ENCODE data around the gene SLC39A11. TPM values are rescaled to one million over a fixed set of nuclear protein-coding genes. Genes with fewer than 3 reads are reported as not detected.

Gene SLC39A11
- total RNA-seq, 1 experiment from 2014 or later, result 15.2 TPM

- DNase-seq, result no peak
These were observed 238.8 kb downstream of the SLC39A11 start for GRCh38 chr17:72853440-72854415.

More at GRCh38 chr17:72853440-72854415, 238.8 kb downstream of the SLC39A11 start:
- Histone ChIP-seq H3K9me3 (ENCODE audit: control insufficient read depth, low read depth, low read length) (no peaks in the 10 kb centered on the region), H3T11ph (ENCODE audit: low read length) (no peak overlapping the region), H2BK12ac (ENCODE audit: insufficient read length, low read depth, low read length) (no peak overlapping the region), H3K4ac (ENCODE audit: low read depth, low read length) (no peak overlapping the region), H2AK5ac (ENCODE audit: insufficient read length, low read length) (no peak overlapping the region), H2AFZ (ENCODE audit: low read length) (no peak overlapping the region), H4K8ac (replicated peaks; ENCODE audit: insufficient read length, low read depth, low read length) (no peak overlapping the region), H2BK120ac (ENCODE audit: low read depth, low read length, poor library complexity, severe bottlenecking) (no peak overlapping the region), H4K91ac (ENCODE audit: insufficient read length, low read depth, low read length) (no peak overlapping the region), H3K4me2 (ENCODE audit: insufficient read depth, insufficient read length, low read length) (no peak overlapping the region), H3K4me1 (ENCODE audit: insufficient read depth, low read length) (no peaks in the 10 kb centered on the region), H3K9ac (ENCODE audit: extremely low read depth, insufficient read length, low read length) (no peak overlapping the region), H2BK15ac (ENCODE audit: low read depth, low read length) (no peak overlapping the region), H3K27me3 (ENCODE audit: insufficient read depth, low read length) (no peaks in the 10 kb centered on the region), H2BK5ac (ENCODE audit: insufficient read length, low read length) (no peak overlapping the region), H3K23me2 (ENCODE audit: insufficient read length, low read depth, low read length, poor library complexity, severe bottlenecking) (no peaks in the 10 kb centered on the region), H3K79me2 (ENCODE audit: insufficient read depth, low read length) (no peaks in the 10 kb centered on the region), H3K27ac (ENCODE audit: insufficient read length, low read depth, low read length) (no peak overlapping the region), H4K20me1 (ENCODE audit: control insufficient read depth, insufficient read depth, insufficient read length) (no peaks in the 10 kb centered on the region), H3K14ac (ENCODE audit: insufficient read depth, low read length) (no peak overlapping the region), H2BK20ac (ENCODE audit: low read depth, low read length, poor library complexity, severe bottlenecking) (no peak overlapping the region), H3K18ac (ENCODE audit: insufficient read length, low read depth, low read length) (no peak overlapping the region), H3K56ac (ENCODE audit: insufficient read length, low read depth, low read length) (no peak overlapping the region), H4K5ac (ENCODE audit: insufficient read length, low read depth, low read length) (no peak overlapping the region), H3K23ac (ENCODE audit: insufficient read length, low read depth, low read length) (no peak overlapping the region), H3K79me1 (ENCODE audit: insufficient read depth, low read depth, low read length, poor library complexity, severe bottlenecking) (no peaks in the 10 kb centered on the region)
- Mint-ChIP-seq H3K36me3 (ENCODE audit: insufficient read depth in 1 of 3, low read depth in 3 of 3) (no peaks in the 10 kb centered on the region; a peak in 1 of 7 replicates), H3K27ac (no peak overlapping the region), H3K27me3 (ENCODE audit: low read depth) (no peaks in the 10 kb centered on the region), H3K4me3 (no peak overlapping the region), H3K9me3 (no peaks in the 10 kb centered on the region; a peak in 1 of 5 replicates), H3K4me1 (peaks cover 9 to 11% of the 10 kb centered on the region in 2 experiments)
- TF ChIP-seq, protein P1, sequence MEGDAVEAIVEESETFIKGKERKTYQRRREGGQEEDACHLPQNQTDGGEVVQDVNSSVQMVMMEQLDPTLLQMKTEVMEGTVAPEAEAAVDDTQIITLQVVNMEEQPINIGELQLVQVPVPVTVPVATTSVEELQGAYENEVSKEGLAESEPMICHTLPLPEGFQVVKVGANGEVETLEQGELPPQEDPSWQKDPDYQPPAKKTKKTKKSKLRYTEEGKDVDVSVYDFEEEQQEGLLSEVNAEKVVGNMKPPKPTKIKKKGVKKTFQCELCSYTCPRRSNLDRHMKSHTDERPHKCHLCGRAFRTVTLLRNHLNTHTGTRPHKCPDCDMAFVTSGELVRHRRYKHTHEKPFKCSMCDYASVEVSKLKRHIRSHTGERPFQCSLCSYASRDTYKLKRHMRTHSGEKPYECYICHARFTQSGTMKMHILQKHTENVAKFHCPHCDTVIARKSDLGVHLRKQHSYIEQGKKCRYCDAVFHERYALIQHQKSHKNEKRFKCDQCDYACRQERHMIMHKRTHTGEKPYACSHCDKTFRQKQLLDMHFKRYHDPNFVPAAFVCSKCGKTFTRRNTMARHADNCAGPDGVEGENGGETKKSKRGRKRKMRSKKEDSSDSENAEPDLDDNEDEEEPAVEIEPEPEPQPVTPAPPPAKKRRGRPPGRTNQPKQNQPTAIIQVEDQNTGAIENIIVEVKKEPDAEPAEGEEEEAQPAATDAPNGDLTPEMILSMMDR (conservative IDR thresholded peaks at IDR 0.05), result no peak
- WGBS (ENCODE audit: extremely low coverage, insufficient read length, low lambda C conversion rate), result no CpG with 5 or more reads among the region's 17 CpGs
